PC-9 (cell line): Measurements from ENCODE around the gene DNASE2. TPM values are rescaled to one million over a fixed set of nuclear protein-coding genes. Genes with fewer than 3 reads are reported as not detected.

ENCODE experiments used
- BruUV-seq: library from RNA; stranded (reverse); fragments of 400-500 nt; replicated peaks from 2 replicates; lab custom pipeline; 2021; lab: Mats Ljungman, UMichigan
- CTCF ChIA-PET: fragments of 300-600 bp; sonication (Branson Sonifier 250); formaldehyde crosslinking; loops from one replicate; lab custom pipeline; 2022; ENCODE audit warnings: antibody characterized with exemption; lab: Charles Lee
- POLR2A ChIA-PET: fragments of 300-600 bp; sonication (Branson Sonifier 250); formaldehyde crosslinking; loops from one replicate; lab custom pipeline; 2022; ENCODE audit warnings: antibody characterized with exemption; ENCODE audit not compliant: unreplicated experiment; lab: Charles Lee
- DNase-seq, 2 experiments: peaks; one replicate each; pipeline versions ENCODE4 v3.0.0 to v3.0.0-alpha.2; 2015 to 2022; ENCODE audit warnings: mixed read lengths in 1 of 2
- H2AFZ ChIP-seq: fragments of 200-600 bp; sonication (generic); 2 replicates; pipeline ENCODE4 v1.8.1; 2017; ENCODE audit warnings: antibody characterized with exemption
- H3F3A ChIP-seq: fragments of 200-600 bp; sonication (generic); 2 replicates; pipeline ENCODE4 v1.8.1; 2017; ENCODE audit warnings: antibody characterized with exemption, mild to moderate bottlenecking, low read depth; ENCODE audit not compliant: insufficient read depth
- H3K27ac ChIP-seq: fragments of 200-600 bp; sonication (generic); 2 replicates; pipeline ENCODE4 v1.6.1; 2016; ENCODE audit warnings: mixed run types
- H3K27me3 ChIP-seq: fragments of 200-600 bp; sonication (generic); 2 replicates; pipeline ENCODE4 v1.6.1; 2016; ENCODE audit warnings: low read depth, mixed run types; ENCODE audit not compliant: insufficient read depth
- H3K36me3 ChIP-seq: fragments of 200-600 bp; sonication (generic); 2 replicates; pipeline ENCODE4 v1.6.1; 2016; ENCODE audit warnings: low read depth, mixed run types
- H3K4me1 ChIP-seq: fragments of 200-600 bp; sonication (generic); replicated peaks from 2 replicates; pipeline ENCODE4 v1.6.1; 2016; ENCODE audit warnings: mixed run types; ENCODE audit not compliant: insufficient read depth
- H3K4me2 ChIP-seq: fragments of 200-600 bp; sonication (generic); 2 replicates; pipeline ENCODE4 v1.6.1; 2017; ENCODE audit warnings: mixed run types
- H3K4me3 ChIP-seq: fragments of 200-600 bp; sonication (generic); 2 replicates; pipeline ENCODE4 v1.6.1; 2016; ENCODE audit warnings: mixed run types
- H3K79me2 ChIP-seq: fragments of 200-600 bp; sonication (generic); 2 replicates; pipeline ENCODE4 v1.6.1; 2017; ENCODE audit warnings: low read depth, mixed run types
- H3K9me2 ChIP-seq: fragments of 200-600 bp; sonication (generic); 2 replicates; pipeline ENCODE4 v1.8.1; 2017; ENCODE audit warnings: mild to moderate bottlenecking; ENCODE audit not compliant: insufficient read depth
- H3K9me3 ChIP-seq: fragments of 200-600 bp; sonication (generic); 2 replicates; pipeline ENCODE4 v1.8.1; 2016; ENCODE audit warnings: low read depth; ENCODE audit not compliant: insufficient read depth
- H4K20me1 ChIP-seq: fragments of 200-600 bp; sonication (generic); 2 replicates; pipeline ENCODE4 v1.8.1; 2017; ENCODE audit not compliant: insufficient read depth
- EZH2 ChIP-seq: fragments of 200-600 bp; sonication (generic); IDR thresholded peaks from 2 replicates; pipeline ENCODE4 v1.8.0; 2017; ENCODE audit warnings: antibody characterized with exemption, low read depth
- intact Hi-C: fragments of 100-400 bp; cut with micrococcal nuclease; formaldehyde crosslinking; loops from one replicate; pipeline ENCODE4 v1.10.0; 2022; ENCODE audit not compliant: unreplicated experiment
- total RNA-seq: library from RNA; stranded (reverse); gene quantifications from 2 replicates; pipeline ENCODE4 v1.2.3, GENCODE V29; 2021
- TF ChIP-seq, protein P1 (sequence below): fragments of 200-600 bp; sonication (generic); conservative IDR thresholded peaks from 2 replicates; pipeline ENCODE4 v1.6.1; 2017; ENCODE audit warnings: mixed run types, antibody characterized with exemption, mild to moderate bottlenecking, moderate library complexity

The DNASE2 gene
- total RNA-seq, 1 experiment from 2014 or later, result 68.4 TPM

GRCh38 chr19:12833738-12834565, 47.3 kb downstream of the DNASE2 start:
- Histone ChIP-seq H3K4me2 (peak overlapping the region; percentile 81), H3K9me3 (no peaks in the 10 kb centered on the region), H3K27ac (no peak overlapping the region), H4K20me1 (no peaks in the 10 kb centered on the region), H3K36me3 (no peaks in the 10 kb centered on the region), H3K9me2 (no peaks in the 10 kb centered on the region), H3K79me2 (no peaks in the 10 kb centered on the region), H3F3A (peaks cover 37% of the 10 kb centered on the region), H3K4me1 (peaks cover 14% of the 10 kb centered on the region), H3K27me3 (peaks cover 20% of the 10 kb centered on the region; the same call in 1 of the 2 replicates), H3K4me3 (peak overlapping the region; percentile 69; the same call in 1 of the 2 replicates), H2AFZ (peak overlapping the region; percentile 83)
- intact Hi-C loops, result no loop called here
- peak in 1 of 2 experiments; percentile 44 for DNase-seq
- TF ChIP-seq, protein P1, sequence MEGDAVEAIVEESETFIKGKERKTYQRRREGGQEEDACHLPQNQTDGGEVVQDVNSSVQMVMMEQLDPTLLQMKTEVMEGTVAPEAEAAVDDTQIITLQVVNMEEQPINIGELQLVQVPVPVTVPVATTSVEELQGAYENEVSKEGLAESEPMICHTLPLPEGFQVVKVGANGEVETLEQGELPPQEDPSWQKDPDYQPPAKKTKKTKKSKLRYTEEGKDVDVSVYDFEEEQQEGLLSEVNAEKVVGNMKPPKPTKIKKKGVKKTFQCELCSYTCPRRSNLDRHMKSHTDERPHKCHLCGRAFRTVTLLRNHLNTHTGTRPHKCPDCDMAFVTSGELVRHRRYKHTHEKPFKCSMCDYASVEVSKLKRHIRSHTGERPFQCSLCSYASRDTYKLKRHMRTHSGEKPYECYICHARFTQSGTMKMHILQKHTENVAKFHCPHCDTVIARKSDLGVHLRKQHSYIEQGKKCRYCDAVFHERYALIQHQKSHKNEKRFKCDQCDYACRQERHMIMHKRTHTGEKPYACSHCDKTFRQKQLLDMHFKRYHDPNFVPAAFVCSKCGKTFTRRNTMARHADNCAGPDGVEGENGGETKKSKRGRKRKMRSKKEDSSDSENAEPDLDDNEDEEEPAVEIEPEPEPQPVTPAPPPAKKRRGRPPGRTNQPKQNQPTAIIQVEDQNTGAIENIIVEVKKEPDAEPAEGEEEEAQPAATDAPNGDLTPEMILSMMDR, result no peak
- TF ChIP-seq EZH2, result no peak
- POLR2A ChIA-PET, result no interaction called here
- no TSS peak for BruUV-seq
- CTCF ChIA-PET, result no interaction called here

- no peaks in the 10 kb centered on the region for H3K79me2 ChIP-seq
- no TSS peak for BruUV-seq
- peaks cover 14% of the 10 kb centered on the region for H3K4me1 ChIP-seq
- H2AFZ ChIP-seq, result no peak overlapping the region
- peak overlapping the region; percentile 45; the same call in 1 of the 2 replicates for H3K4me3 ChIP-seq
- no peak for TF ChIP-seq EZH2
- TF ChIP-seq, protein P1, result no peak
- intact Hi-C loops, result no loop called here
- H4K20me1 ChIP-seq, result no peaks in the 10 kb centered on the region
- peaks cover 37% of the 10 kb centered on the region for H3F3A ChIP-seq
- POLR2A ChIA-PET, result no interaction called here
- H3K9me3 ChIP-seq, result no peaks in the 10 kb centered on the region
- H3K27ac ChIP-seq, result no peak overlapping the region
- peaks cover 20% of the 10 kb centered on the region; the same call in 1 of the 2 replicates for H3K27me3 ChIP-seq
- H3K36me3 ChIP-seq, result no peaks in the 10 kb centered on the region
- H3K4me2 ChIP-seq, result peak overlapping the region; percentile 82
- DNase-seq, result no peak
- CTCF ChIA-PET, result no interaction called here
- no peaks in the 10 kb centered on the region for H3K9me2 ChIP-seq
These were observed 47.9 kb downstream of the DNASE2 start for GRCh38 chr19:12833418-12833737.

DNA sequence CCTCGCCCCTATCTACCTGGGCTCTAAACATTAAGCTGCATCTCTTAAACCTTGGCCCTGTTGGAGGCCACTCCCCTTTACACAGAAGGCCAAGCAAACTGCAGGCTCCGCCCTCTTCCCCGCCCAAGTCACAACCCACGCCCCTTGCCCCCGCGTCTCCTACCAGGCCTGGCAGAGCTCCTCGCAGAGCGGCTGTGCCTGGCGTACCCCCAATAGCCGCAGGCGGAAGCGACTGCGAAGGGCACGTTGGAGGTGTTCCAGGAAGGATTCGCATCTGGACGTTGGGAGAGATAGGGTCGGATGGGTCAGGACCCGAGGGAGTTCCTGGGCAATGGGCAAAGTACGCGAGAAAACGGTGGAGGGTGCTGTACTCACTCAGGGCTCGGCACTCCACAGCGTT, 52.8 kb downstream of the DNASE2 start:
- ChIA-PET POLR2A (interaction anchor here (0.7 kb wide), 1 partner anchor 162 kb away, joined by 3 read pairs; the partner anchor contains the start of genes MAN2B1 and WDR83), CTCF (interaction anchor here (0.6 to 0.7 kb wide), 2 partner anchors 19 to 901 kb away, joined by 3 read pairs; no protein-coding TSS in a partner anchor)
- Histone ChIP-seq H3K9me2 (no peaks in the 10 kb centered on the region), H3K27ac (no peak overlapping the region), H3K9me3 (no peaks in the 10 kb centered on the region), H3K36me3 (no peaks in the 10 kb centered on the region), H3K4me3 (no peak overlapping the region), H3K27me3 (peaks cover 15% of the 10 kb centered on the region; the same call in 1 of the 2 replicates), H2AFZ (no peak overlapping the region), H4K20me1 (no peaks in the 10 kb centered on the region), H3F3A (peaks cover 13% of the 10 kb centered on the region; the same call in 1 of the 2 replicates), H3K4me1 (peaks cover 8% of the 10 kb centered on the region), H3K4me2 (0 out of 2 replicates have a peak overlapping the region, but pooled peaks have one; percentile 3), H3K79me2 (no peaks in the 10 kb centered on the region)
- BruUV-seq, result no TSS peak
- intact Hi-C loops, result no loop called here
- TF ChIP-seq, protein P1, result no peak
- TF ChIP-seq EZH2, result no peak
- DNase-seq, result peak in 1 of 2 experiments; percentile 58
